HG03442 (cell line): ENCODE measurements around the gene RUVBL2.
"Not testable (repeated sequence)": the region's sequence is repeated elsewhere in the genome, so short reads cannot be mapped to it uniquely, and the experiment has no call there.

Source experiments
- ATAC-seq: cut with Tn5 transposase; IDR thresholded peaks from one replicate; pipeline ENCODE4 v1.9.1; 2021; ENCODE audit warnings: mild to moderate bottlenecking, moderate library complexity; ENCODE audit not compliant: unreplicated experiment

RUVBL2 gene

DNA sequence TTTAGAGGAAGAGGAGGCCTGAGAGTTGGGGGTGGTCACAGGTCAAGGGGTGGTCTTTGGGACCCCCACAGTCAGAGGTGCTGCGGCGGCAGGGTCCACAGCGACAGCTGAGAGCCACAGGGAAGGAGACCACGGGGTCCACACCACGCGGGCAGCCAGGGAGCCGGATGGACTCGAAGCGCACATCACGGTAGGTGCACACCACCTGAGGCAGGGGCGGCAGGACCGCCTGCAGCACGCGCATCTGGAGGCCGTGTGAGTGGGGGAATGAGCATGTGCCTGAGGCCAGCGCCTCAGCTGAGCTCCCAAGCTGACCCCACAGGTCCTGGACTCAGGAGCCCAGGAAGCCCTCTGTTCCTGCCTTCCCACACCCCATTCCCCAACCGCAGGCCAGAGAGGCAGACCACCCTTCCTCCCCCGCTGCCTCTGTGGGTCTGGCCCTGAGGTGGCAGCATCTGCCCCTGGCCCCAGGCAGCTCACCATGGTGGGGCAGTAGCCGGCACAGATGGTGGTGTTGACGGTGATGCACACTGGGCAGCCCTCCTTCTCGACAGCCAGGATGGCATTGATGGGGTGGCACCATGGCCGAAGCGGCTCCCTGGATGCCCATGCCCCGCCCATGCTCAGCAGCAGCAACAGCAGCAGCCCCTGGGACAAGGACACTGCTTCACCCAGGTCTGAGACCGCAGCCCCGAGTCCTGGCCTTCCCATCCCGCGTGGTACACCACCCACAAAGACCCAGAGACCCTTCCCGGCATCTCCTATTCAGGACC is 22.6 kb downstream of the RUVBL2 start:
- ATAC-seq: no peak

GRCh38 chr19:49017041-49017665 is 23.5 kb downstream of the RUVBL2 start, which contains the start of gene LHB:
LHB (minus strand) TSS chr19:49017091; CDS start chr19:49017081, 10 bp downstream.
- ATAC-seq: no peak

- no peak for ATAC-seq
Measured at GRCh38 chr19:49017666-49018351, 24.1 kb downstream of the RUVBL2 start.

DNA sequence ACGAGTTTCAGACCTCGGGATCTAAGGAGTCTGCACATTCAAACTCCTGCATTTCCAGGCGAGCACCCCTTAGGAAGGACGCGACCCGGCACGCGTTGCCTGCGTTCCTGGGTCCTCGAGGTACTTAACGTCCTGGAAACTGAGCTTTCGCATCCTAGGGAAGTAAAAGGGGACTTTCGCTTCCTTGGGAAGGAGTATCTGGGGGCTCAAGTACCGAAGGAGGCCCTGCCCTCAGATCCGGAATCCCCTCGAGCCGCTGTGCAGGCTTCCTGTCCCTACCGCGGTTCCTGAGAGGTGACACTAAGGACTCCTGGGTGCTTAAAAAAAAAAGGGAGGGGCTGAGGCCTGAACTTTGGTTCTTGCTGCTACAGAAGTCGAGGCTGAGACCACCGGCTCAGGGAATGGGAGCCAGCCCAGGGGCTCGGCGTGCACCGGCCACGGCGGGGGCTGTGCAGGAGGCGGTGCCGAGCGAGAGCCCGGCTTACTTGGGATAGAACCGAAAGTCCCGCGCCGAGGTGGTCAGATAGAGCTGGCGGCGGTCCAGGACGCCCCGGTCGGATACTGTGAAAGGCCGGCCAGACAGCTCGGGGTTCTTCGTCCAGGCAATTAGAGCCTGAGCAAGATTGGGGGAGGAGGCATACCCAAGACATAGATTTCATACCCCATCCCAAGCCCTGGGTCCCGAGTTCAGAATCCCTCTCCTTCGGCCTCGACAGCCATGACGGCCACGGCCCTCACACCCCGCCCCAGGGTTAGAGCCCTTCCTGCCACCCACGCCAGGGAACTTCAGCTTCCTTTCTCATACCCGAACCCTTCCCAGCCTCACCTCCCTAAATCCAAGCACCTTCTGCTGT is 24.9 kb downstream of the RUVBL2 start:
- ATAC-seq: not testable (repeated sequence)

DNA sequence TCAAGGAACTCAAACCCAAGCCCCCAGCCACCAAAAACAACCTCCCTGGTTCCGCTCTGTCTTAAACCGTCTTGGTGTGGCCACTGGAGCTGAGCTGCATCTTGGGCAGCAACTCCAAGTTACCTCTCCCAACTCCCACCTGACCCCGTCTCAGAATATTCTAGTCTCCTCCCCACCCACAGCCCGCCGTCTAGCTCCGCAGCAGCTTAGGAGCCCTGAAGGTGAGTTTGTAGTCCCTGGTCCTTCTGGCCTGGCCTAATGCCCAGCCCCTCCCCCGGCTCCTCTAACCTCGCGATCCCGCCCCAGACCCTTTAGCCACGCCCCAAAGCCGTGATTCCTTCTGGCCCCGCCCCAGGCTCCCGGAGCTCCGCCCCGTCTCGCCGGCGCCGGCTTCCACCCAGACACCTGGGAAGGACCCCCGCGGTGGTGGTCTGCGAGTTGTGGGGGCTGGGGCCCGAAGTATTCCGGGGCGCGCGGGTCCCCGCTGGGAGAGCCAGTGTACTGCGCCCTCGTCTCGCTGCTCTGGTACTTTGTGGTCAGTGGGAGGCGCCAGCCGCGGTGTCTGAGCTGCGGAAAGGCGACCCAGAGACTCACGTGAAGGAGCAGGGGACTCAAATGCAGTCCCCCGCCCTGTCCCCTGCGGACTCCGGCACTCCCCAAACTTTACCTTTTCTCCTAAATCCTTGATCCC is 25.7 kb downstream of the RUVBL2 start:
- no peak for ATAC-seq

DNA sequence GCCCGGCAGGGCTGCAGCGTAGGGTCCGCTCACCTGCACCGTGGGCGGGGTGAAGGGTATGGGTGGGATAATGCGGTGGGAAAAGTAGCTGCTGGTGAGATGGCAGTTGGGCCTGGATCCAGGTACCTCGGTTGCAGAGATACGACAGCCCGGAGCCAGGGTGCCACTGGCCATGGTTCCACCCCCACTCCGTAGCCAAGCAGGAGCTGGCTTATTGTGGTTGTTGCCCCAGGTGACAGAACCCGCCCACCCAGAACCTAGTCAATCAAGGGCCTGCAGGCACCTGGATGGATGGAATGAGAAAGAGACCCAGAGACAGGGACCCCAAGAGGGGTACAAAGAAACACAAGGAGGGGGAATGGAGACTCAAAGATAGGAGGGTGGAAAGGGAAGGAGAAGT is 26.7 kb downstream of the RUVBL2 start:
- no peak for ATAC-seq

DNA sequence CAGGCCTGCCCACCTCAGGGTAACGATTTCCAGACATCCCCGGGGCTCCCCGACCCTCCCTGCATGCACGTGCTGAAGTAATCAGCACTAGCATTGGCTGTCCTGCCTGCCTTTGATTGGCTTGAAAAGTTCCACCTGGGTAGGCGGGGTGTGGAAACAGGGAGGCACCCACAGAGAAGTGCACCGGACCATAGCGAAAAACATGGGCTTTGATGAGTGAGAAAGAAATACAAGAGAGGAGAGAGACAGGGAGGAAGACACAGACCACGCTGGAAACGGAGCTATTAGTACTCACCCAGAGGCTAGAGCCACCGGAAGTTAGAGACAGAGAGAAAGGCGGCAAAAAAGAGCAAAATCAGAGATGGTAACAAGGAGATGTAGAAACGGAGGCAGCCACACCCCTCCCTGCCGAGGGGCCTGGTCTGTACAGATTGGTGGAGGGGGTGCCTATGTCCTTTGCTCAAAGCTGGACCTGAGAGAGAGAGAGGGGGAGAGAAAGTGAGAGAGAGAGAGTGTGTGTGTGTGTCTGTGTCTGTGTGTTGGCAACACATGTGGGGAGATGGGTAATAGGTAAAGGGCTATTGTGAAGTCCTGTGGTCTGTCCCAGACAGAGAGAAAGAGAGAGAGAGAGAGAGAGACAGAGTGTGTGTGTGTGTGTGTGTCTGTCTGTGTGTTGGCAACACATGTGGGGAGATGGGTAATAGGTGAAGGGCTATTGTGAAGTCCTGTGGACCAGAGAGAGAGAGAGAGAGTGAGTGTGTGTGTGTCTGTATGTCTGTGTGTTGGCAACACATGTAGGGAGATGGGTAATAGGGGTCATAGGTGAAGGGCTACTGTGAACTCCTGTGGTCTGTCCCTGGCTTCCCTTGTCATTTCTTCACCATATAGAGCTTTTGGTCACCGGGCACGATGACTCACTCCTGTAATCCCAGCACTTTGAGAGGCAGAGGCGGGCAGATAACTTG is 27.5 kb downstream of the RUVBL2 start:
- no peak for ATAC-seq

DNA sequence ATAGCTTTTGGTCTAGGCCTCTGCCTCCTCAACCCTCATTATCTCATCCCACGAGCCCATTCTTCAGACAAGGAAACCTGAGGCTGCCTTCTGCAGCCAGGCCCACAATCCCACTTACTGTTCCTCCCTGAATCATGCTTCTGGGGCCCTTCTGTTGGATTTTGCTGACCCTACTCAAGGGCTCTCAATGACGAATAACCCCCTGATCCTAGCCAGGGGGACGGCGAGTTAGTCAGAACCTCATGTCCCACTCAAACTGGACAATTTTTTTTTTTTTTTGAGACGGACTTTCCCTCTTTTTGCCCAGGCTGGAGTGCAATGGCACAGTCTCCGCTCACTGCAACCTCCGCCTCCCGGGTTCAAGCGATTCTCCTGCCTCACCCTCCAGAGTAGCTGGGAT is 28.4 kb downstream of the RUVBL2 start:
- ATAC-seq: no peak

DNA sequence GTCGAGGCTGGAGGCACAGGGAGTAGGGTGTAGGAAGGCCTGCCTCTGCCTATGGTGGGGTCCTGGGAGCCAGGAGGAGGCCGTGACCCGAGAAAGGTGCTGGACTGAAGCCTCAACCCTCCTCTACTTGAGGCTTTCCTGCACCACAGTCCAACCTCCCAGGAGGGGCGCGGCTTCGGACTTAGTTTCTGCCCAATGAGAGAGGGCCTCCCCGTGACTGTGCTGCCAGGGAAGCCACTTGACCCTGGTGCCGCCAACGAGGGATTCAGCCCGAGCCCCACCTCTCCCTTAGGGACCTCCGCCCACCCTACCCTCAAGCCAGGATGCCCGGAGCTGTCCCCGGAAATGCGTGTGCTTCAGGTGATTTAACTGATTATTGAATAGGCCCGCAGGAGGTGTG is 30.5 kb downstream of the RUVBL2 start, which contains the start of gene CGB3:
CGB3 (minus strand) TSS at position 101 of the 400 bp plus-strand sequence. CDS start 362 bp downstream, outside the sequence.
- not testable (repeated sequence) for ATAC-seq

- not testable (repeated sequence) for ATAC-seq
Measured at GRCh38 chr19:49025088-49025487, 31.4 kb downstream of the RUVBL2 start.

DNA sequence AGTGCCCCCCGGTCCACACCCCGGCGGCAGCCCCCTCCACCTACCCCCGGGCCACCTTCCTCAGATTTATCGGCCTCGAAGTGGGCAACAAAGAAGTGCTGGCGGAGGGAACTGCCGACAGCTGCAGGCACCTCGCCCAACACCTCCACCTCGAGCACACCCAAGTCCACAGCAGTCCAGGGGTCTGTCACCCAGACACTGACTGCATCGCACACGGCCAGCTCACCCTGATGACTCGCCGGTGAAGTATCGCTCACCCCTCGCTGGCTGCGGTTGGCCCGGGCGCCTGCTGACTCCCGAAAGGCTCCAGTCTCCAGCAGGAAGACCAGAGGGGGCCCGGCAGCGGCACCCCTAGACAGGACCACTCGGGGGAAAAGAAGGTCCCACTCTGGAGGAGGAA is 31.9 kb downstream of the RUVBL2 start:
- not testable (repeated sequence) for ATAC-seq

- not testable (repeated sequence) for ATAC-seq
Measured at GRCh38 chr19:49028686-49029085, 35.0 kb downstream of the RUVBL2 start.

- not testable (repeated sequence) for ATAC-seq
Measured at GRCh38 chr19:49029749-49030148, 36.1 kb downstream of the RUVBL2 start.

- not testable (repeated sequence) for ATAC-seq
Measured at GRCh38 chr19:49030323-49030722, 36.6 kb downstream of the RUVBL2 start.

- ATAC-seq: not testable (repeated sequence)
Measured at GRCh38 chr19:49031642-49032301, 38.1 kb downstream of the RUVBL2 start, which contains the start of gene CGB2. CGB2 (plus strand) TSS chr19:49031890; CDS start chr19:49032096, 206 bp downstream.

DNA sequence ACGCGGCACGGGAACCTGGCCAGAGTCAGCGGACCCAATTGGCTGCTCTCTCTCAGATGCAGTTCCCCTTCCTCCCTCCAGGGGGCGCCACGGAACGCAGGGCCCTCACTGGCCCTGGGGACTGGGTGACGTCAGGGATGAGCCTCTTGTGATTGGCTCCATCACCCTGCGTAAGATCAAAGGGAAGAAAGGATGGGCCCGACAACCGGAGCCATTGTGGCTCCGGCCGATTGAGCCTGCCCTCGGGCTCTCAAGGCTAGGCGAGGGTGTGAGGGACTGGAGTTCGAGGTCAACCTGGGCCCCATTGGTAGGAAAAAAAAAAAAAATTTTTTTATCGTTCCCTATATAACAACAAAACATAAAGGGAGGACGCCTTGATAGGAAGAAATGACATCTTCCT is 43.1 kb downstream of the RUVBL2 start, which contains the start of gene CGB1:
CGB1 (minus strand) TSS at position 81 of the 400 bp plus-strand sequence. CDS start 184 bp downstream, outside the sequence.
- ATAC-seq: not testable (repeated sequence)

- ATAC-seq: not testable (repeated sequence)
Measured at GRCh38 chr19:49038111-49038510, 44.4 kb downstream of the RUVBL2 start.
